ENCODE data around the gene CPLANE1. TPM values are rescaled to one million over a fixed set of nuclear protein-coding genes. Genes with fewer than 3 reads are reported as not detected.
"Not testable (repeated sequence)": the region's sequence is repeated elsewhere in the genome, so short reads cannot be mapped to it uniquely, and the experiment has no call there.

The CPLANE1 gene
- total and polyA plus RNA-seq, 2 donors (not counting 3 experiments of a cell fraction or from before 2014, with no cell fraction given) = 4.6 to 21.5 TPM

DNA sequence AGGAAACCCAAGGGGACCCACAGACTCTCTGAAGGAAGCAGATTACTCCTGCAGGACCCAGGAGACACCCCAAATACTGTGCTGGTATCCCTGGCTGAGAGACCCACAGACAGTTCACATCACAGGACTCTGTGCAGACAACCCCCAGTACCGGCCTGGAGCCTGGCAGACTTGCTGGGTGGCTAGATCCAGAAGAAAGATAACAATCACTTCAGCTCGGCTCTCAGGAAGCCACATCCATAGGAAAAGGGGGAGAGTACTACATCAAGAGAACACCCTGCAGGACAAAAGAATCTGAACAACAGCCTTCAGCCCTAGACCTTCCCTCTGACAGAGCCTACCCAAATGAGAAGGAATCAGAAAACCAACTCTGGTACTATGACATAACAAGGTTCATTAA, 166.2 kb downstream of the CPLANE1 start:
- H3K9ac ChIP-seq (replicated peaks; ENCODE audit: extremely low read depth, insufficient read depth, low read length); dilution Hi-C loops (cut with MboI; ENCODE audit: extremely low pct_ligation_motif_present, low sequenced_read_pairs); H3K9me3 ChIP-seq (replicated peaks; ENCODE audit: control insufficient read depth, insufficient read depth, low read length); H3K9me1 ChIP-seq (replicated peaks; ENCODE audit: control insufficient read depth, extremely low read depth, insufficient read depth, low read length); H3K36me3 ChIP-seq (ENCODE audit: control insufficient read depth in 2 of 2, extremely low read depth in 1 of 2, insufficient read depth in 2 of 2, low read length in 2 of 2); H3K4me1 ChIP-seq (ENCODE audit: control insufficient read depth, extremely low read depth, insufficient read depth, low read length); H3K27ac ChIP-seq (ENCODE audit: insufficient read depth, low read depth, low read length); H4K20me1 ChIP-seq (replicated peaks; ENCODE audit: control insufficient read depth, extremely low read depth, insufficient read depth, low read length); CTCF ChIA-PET; intact Hi-C loops (cut with micrococcal nuclease); H2AFZ ChIP-seq (ENCODE audit: low read depth, low read length); H3K27me3 ChIP-seq (ENCODE audit: control insufficient read depth in 2 of 2, insufficient read depth in 2 of 2, low read length in 2 of 2); POLR2A ChIA-PET; H3K4me3 ChIP-seq (replicated peaks in 1 of 3; ENCODE audit: insufficient read depth in 1 of 3, low read depth in 1 of 3, low read length in 3 of 3); H3K4me2 ChIP-seq (ENCODE audit: insufficient read depth, low read length); H3K79me2 ChIP-seq (ENCODE audit: control insufficient read depth, insufficient read depth, low read length); BruUV-seq (replicated peaks): not testable (repeated sequence)
- DNase-seq (ENCODE audit: low read depth, low spot score) = peak; percentile 22
- peak; percentile 59 for FAIRE-seq
- TF ChIP-seq GATA2 (IDR thresholded peaks at IDR 0.05; ENCODE audit: insufficient read depth, insufficient read length, low read depth, low read length) = peak; percentile 53

DNA sequence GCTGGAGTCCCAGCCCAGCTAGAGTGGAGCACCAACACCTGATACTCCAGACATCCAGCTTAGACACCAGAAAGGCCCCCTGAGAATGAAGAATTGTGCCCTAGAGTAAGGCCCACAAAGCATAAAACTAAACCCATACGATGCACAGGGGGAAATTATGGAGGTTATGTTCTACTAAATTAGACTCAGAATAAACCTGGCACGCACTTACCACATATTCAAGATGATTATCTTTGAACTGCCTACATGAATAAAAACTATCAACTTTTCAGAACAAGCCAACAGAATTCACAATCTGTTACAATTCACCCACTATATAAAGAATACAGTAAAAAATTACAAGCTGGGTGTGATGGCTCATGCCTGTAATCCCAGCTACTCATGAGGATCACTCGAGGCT, 168.5 kb downstream of the CPLANE1 start:
- H3K4me1 ChIP-seq (ENCODE audit: control insufficient read depth, extremely low read depth, insufficient read depth, low read length) = no peaks in the 10 kb centered on the region

More for the DNA sequence above, 168.5 kb downstream of the CPLANE1 start:
- no peaks in the 10 kb centered on the region for H3K36me3 ChIP-seq (ENCODE audit: control insufficient read depth in 2 of 2, extremely low read depth in 1 of 2, insufficient read depth in 2 of 2, low read length in 2 of 2)
- ChIA-PET CTCF (interaction anchor here (1.9 to 2.6 kb wide), 2 partner anchors 9 kb away, joined by 6 to 13 read pairs; no protein-coding TSS in a partner anchor), POLR2A (no interaction called here)
- no peak overlapping the region for H3K4me3 ChIP-seq (replicated peaks in 1 of 3; ENCODE audit: insufficient read depth in 1 of 3, low read depth in 1 of 3, low read length in 3 of 3)
- intact Hi-C loops (cut with micrococcal nuclease) (no loop called here), dilution Hi-C loops (cut with MboI; ENCODE audit: extremely low pct_ligation_motif_present, low sequenced_read_pairs) (no loop called here)
- no peaks in the 10 kb centered on the region for H4K20me1 ChIP-seq (replicated peaks; ENCODE audit: control insufficient read depth, extremely low read depth, insufficient read depth, low read length)
- H3K79me2 ChIP-seq (ENCODE audit: control insufficient read depth, insufficient read depth, low read length) = no peaks in the 10 kb centered on the region
- no peak overlapping the region for H3K9ac ChIP-seq (replicated peaks; ENCODE audit: extremely low read depth, insufficient read depth, low read length)
- no peak overlapping the region for H3K27ac ChIP-seq (ENCODE audit: insufficient read depth, low read depth, low read length)
- H3K9me1 ChIP-seq (replicated peaks; ENCODE audit: control insufficient read depth, extremely low read depth, insufficient read depth, low read length) = no peaks in the 10 kb centered on the region
- no peak for TF ChIP-seq POLR2A (IDR thresholded peaks at IDR 0.05; ENCODE audit: low read depth, low read length)
- TF ChIP-seq, protein P1, sequence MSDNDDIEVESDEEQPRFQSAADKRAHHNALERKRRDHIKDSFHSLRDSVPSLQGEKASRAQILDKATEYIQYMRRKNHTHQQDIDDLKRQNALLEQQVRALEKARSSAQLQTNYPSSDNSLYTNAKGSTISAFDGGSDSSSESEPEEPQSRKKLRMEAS (IDR thresholded peaks at IDR 0.05; ENCODE audit: insufficient read depth, insufficient read length) = no peak
- TF ChIP-seq JUN (IDR thresholded peaks at IDR 0.05; ENCODE audit: borderline replicate concordance, insufficient read depth, insufficient read length, low read depth) = no peak
- no peak for TF ChIP-seq POLR2AphosphoS5 (IDR thresholded peaks at IDR 0.05; ENCODE audit: insufficient read depth, low read depth, low read length)
- TF ChIP-seq, protein P2, sequence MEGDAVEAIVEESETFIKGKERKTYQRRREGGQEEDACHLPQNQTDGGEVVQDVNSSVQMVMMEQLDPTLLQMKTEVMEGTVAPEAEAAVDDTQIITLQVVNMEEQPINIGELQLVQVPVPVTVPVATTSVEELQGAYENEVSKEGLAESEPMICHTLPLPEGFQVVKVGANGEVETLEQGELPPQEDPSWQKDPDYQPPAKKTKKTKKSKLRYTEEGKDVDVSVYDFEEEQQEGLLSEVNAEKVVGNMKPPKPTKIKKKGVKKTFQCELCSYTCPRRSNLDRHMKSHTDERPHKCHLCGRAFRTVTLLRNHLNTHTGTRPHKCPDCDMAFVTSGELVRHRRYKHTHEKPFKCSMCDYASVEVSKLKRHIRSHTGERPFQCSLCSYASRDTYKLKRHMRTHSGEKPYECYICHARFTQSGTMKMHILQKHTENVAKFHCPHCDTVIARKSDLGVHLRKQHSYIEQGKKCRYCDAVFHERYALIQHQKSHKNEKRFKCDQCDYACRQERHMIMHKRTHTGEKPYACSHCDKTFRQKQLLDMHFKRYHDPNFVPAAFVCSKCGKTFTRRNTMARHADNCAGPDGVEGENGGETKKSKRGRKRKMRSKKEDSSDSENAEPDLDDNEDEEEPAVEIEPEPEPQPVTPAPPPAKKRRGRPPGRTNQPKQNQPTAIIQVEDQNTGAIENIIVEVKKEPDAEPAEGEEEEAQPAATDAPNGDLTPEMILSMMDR (IDR thresholded peaks at IDR 0.05; ENCODE audit: extremely low read depth in 1 of 2, insufficient read depth in 1 of 2, low read depth in 1 of 2, low read length in 2 of 2) = no peak
- no peak for TF ChIP-seq FOS (IDR thresholded peaks at IDR 0.05; ENCODE audit: borderline replicate concordance, insufficient read depth, low read length)
- TF ChIP-seq MYC (IDR thresholded peaks at IDR 0.05; ENCODE audit: low read depth, low read length) = no peak
- TF ChIP-seq EZH2 (IDR thresholded peaks at IDR 0.05; ENCODE audit: borderline replicate concordance, low read depth, low read length, severe bottlenecking) = no peak
- no peak for TF ChIP-seq GATA2 (IDR thresholded peaks at IDR 0.05; ENCODE audit: insufficient read depth, insufficient read length, low read depth, low read length)
- no peak overlapping the region for H2AFZ ChIP-seq (ENCODE audit: low read depth, low read length)
- DNase-seq (ENCODE audit: low read depth, low spot score) (no peak), FAIRE-seq (no peak)
- H3K27me3 ChIP-seq (ENCODE audit: control insufficient read depth in 2 of 2, insufficient read depth in 2 of 2, low read length in 2 of 2) = no peaks in the 10 kb centered on the region
- H3K9me3 ChIP-seq (replicated peaks; ENCODE audit: control insufficient read depth, insufficient read depth, low read length) = no peaks in the 10 kb centered on the region
- BruUV-seq (replicated peaks) = no TSS peak
- no peak overlapping the region for H3K4me2 ChIP-seq (ENCODE audit: insufficient read depth, low read length)
